Measurements from ENCODE around the gene MYO1G.

Gene MYO1G

DNA sequence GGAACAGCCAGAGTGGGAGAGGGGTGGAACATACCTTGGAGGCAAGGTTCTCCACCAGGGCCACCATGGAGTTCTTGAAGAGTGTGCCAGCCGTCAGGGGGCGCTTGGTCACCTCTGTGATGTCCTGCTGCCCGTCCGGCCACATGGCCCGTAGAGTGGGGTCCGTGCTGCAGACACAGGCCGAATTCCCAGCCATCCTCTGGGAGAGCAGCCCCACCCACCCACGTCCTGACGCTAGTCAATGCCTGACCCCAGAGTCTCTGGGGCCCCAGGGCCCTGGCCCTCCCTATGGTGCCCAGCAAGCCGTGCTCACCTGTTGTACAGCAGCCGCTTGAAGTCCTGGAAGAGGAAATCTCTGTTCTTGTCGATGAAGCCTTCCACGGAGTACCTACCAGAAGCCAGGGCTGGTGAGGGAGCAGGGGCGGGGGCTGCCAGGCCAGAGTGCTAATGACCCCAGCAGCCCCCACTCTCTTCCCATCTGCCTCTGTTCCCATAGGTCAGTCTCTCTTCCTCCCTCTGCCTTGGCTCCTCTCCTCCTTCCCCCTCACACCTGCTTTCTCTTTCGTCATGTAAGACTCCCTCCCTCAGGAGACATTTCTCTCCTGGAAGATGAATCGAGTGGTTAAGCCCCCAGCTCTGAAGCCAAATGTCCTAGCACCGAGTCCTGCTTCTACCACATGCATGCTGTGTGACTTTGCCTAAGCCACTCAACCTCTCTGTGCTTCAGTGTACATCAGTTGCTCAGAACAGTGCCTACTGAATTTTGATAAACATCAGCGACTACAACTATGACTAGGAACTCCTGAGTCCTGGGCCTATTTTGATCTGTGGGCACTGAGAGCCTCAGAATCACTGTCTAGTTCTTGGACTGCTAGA is 11.0 kb downstream of the MYO1G start:
- peak; percentile 66 for DNase-seq (ENCODE audit: low read depth, low spot score)

DNA sequence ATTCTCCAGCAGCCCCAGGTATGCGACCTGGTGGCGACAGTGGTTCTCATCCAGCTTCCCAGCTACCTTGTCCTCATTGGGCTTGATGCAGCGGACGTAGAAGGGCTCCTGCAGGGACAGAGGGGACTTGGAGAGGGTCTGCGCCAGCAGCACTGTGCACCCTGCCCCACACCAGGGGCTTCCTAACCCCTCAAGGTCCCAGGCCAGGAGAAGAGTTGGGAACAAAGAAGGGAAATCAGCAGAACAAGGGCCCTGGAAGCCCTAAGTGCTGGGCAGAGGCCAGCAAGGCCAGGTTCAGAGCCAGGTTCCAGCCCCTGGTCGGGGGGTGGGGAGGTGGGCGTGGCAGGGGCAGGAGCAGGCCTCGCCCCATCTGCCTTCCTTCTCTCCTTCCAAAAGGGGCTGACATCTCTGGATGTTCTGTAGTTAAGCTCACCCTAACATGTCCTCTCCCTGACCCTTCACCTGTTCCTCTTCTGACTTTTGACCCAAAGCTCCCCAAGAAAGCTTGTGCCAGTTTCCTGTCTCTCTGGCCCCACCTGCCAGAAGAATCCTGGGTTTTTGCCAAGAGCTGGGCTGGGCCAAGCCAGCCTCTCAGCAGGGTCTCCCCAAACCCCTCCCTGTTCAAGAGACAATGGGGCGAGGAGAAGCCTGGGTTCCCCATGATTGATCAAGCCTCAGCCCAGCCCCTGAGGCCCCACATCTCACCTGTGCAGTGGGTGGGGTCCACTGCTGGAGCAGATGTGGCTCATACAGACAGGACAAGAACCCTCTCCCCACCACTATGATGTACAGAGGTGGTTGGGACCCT is 11.9 kb downstream of the MYO1G start:
- no peak for DNase-seq (ENCODE audit: low read depth, low spot score)

DNA sequence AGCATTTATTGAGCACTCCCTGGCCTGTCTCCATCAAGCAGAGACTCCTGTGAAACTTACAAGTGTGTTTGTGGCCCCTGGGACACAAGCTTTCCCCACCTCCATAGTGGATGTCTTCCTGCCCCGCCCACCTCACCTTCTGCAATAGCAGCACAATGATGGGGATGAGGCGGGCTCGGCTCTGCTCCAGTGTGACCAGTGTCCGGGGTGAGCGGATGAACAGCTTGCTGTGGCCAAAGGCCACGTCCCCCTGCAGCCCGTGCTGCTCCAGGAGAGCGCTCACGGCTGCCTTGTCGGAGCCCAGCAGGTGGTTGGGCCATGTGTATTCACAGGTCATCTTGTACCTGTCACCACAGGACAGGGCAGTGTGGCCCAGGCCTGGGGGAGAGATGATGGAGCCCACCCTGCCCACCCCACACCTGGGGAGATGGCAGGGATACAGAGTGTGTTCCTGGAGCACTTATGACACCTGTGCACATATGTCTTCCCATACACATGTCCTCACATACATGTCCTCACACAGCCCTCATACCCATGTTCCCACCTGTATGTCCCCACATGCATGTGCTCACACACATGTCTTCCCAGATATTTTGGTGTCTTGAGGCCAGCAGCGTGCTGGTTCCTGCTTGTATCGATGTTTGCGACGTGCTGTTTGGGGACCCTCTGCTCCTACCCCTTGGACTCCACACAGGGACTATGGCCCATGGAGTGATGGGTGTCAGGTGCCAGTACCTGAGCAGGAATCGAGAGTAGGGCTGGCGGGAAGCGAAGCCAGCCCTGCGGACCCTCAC is 12.7 kb downstream of the MYO1G start:
- no peak for DNase-seq (ENCODE audit: low read depth, low spot score)

DNA sequence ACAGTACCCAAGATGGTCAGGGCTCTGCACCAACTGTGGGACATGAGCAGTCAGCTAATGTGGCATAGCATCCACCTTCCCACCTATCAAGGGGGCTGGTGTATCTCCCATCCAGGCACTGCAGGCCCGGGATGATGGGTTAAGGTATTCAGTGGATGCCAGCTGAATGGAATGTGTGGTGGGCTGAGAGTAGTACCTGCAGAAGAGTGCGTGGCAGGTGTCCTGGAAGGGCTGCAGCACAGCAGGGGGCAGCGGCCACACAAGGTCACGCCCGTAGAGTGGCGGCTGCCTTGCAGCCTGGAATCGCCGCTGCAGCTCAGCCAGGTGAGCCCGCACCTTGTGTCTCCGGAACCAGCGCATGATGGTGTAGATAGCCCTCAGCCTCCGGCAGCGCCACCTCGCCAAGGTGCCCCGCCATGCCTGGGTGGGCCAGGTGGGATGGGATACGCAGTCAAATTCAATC is 13.3 kb downstream of the MYO1G start:
- DNase-seq (ENCODE audit: low read depth, low spot score), result no peak

DNA sequence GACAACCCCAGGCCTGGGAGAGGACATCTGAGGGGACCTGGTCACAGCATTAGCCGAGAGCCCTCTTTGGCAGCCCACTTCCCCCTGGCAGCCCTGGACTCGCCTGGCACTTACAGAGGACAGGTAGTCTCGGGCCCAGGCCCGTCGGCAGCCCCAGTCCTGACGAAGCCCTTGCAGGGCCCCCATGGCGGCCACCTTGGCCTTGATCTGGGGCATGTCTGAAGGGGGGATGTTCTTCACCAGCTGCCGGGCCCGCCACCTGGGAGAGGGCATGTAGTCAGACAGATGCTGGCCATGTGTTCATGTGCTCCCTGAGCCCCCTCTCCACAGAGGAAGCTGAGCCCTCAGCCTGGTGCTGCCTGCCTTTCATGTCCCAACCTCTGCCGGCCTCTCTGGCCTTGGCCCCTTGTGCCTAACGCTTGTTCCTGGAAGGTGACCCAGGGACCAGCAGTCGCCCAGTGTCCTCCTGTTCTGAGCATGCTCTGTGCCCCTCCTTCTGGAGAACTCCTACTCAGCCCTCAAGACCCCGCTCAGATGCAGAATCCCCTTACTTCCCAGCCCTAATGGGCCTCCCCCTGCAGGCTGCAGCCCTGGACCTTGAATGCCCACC is 13.9 kb downstream of the MYO1G start:
- DNase-seq (ENCODE audit: low read depth, low spot score), result no peak

DNA sequence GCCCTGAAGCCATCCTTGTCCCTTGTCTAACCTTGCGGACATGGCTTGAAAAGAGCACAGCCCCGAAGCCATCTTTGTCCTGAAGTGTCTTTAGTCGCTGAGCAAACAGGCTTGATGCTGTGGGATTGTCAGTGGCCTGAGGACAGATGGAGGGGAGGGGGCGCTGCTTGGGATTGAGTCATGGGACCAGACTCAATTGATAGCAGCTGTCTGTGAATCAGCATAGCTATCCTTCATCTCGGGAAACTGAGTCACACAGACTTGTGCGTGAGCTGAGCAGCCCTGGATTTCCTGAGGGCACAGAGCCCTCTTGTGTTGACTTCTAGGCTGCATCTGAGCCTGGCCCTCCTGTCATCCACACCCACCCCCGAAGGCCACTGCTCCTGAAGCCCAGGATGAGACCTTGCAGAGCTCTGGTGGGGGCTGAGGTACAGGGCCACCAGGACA is 14.4 kb downstream of the MYO1G start:
- peak; percentile 59 for DNase-seq (ENCODE audit: low read depth, low spot score)

DNA sequence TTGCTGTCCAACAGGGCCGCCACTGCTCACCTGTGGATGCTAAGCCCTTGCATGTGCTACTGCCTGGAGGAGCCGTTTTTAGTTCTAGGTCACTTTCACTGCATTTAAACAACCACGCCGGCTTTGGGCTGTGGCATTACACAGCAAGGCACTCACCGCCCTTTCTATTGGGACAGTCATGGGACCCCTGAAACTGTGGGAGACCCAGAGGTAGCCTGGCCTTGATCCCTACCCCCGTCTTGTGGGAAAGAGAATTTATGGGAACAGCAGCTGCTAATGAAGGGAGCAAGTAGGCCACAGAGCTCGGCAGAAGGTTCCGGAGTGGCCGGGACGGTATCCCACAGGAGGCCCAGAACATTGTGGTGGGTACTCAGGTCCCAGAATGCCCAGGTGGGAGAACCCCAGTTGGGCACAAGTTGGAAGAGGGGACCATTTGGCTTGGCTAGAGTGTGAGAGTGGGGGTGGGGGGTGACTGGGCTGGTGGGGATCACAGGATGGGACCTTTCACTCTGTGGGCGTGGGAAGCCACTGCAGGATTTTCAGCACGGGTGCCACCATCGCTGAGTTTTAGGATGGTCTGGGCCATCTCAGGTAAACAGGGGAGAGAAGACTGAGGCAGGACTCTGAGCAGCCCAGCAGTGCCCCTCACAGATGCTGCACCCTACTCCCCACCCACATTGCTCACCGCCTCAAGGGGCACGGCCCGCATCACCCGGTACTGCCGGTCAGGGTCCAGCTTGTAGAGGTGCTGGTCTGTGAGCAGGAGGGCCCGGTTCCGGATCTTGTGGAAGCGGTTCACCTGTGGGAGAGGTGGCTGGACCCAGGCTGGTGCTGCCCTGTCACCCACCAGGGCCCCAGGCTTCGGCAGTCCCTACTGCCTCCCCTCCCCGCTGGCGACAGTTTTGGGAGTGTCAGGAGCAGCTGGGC is 15.2 kb downstream of the MYO1G start:
- no peak for DNase-seq (ENCODE audit: low read depth, low spot score)

DNA sequence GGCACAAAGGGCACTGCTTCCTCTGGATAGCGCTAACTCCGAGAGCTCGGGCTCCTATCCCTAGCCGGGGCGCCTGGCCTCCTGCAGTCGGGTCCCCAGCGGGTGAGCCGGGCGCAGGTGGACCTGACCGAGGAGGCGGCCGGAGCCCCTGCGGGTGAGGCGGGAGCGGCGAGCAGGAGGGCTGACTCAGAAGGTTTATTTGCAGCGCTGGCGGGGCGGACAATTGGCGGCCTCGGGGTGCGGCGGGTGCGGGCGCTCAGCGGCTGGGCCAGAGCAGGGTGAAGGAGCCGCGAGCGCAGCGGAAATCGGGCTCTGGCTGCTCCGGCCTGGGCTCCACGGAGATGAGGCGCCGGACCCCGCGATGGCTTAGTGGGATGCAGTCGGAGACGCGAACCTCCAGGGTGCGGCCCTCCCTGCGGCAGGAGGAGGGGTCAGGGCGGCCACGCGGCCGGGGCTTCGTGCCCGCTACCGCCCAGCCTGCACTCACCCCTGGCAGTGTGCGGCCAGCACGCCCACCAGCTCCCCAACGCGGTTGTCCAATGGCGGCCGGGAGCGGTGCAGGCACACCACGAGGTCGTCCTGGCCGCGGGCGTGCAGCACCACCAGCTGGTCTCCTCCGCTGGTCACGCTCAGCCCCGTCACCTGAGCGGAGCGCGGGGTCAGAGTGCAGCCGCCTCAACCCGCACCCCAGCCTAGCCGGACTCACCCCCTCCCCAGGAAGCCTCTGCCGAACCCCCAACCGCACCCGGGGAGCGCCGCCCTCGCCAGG is 16.1 kb downstream of the MYO1G start:
- peak; percentile 61 for DNase-seq (ENCODE audit: low read depth, low spot score)

DNA sequence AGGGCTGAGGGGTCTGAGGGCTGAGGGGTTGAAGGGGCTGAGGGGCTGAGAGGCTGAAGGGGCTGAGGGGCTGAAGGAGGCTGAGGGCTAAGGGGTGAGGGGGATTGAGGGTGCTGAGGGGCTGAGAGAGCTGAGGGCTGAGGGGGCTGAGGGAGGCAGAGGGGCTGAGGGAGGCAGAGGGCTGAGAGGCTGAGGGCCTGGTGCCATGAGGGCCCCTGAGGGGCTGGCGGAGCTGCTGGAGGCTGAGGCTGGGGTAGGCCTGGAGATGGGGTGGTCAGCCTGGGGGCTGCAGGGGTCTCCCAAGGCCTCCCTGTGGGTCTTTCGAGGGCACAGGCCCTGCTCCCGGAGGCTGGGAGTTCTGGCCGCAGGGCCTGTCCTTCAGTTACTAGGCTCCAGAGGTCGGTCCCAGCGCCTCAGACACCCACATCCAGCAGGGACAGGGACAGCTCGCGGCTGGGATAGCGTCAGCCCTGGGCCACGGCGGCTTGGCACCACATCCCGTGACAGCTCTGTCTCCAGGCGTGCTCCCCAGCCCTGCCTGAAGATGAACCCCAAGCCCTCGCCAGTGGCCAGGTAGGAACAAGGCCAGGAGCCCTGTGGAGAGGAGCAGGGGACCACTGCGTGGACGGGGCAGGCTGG is 16.9 kb downstream of the MYO1G start:
- DNase-seq (ENCODE audit: low read depth, low spot score), result no peak

DNA sequence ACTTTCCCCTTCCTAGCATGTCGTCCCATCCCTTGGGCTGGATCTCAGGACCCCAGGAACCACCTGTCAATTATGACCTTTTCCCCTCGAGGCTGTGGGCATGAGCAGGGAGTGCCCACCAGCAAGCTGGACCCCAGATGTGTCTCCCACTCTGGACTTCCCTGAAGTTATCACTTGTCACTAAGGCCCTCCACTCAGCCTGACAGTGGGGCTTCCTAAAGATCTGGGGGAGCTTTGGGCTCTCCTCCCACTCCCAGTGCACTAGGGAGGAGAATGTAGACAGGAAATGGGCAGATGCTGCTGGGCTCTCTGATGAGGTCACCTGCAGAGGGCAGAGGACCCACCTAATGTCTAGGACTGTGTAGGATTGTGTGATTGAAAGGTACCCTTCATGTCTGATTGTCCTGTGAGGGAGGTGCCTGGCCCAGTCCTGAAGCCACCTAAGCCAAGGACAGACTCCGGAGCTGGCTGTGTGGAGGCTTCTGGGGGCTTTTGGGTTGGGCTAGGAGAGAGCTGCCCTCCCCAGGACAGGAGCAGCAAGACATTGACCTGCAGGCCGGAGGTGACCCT is 18.7 kb downstream of the MYO1G start:
- no peak for DNase-seq (ENCODE audit: low read depth, low spot score)

DNA sequence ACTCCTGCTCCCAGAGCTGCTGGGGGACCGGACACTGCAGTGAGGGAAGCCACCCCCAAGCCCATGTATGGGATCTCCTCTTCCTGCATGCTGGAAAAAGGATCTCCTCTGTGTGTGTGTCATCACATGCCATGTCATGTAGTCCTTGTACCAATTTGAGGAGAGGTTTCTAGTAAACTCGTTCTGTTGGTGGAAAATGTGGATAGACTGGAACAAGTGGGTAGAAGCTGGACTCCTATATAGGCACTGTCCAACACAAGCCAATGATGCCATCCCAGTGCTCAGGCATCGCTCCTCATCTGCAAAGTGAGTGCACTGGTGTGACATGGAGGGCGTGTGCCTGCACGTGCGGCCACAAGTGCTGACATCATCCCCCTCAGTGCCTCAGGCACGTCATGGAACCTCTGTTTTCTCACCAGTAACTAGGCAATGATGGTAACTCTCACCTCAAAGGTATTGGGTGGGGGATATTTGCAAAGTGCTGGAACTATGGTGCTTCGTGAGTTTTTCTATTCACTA is 19.3 kb downstream of the MYO1G start:
- DNase-seq (ENCODE audit: low read depth, low spot score), result no peak

DNA sequence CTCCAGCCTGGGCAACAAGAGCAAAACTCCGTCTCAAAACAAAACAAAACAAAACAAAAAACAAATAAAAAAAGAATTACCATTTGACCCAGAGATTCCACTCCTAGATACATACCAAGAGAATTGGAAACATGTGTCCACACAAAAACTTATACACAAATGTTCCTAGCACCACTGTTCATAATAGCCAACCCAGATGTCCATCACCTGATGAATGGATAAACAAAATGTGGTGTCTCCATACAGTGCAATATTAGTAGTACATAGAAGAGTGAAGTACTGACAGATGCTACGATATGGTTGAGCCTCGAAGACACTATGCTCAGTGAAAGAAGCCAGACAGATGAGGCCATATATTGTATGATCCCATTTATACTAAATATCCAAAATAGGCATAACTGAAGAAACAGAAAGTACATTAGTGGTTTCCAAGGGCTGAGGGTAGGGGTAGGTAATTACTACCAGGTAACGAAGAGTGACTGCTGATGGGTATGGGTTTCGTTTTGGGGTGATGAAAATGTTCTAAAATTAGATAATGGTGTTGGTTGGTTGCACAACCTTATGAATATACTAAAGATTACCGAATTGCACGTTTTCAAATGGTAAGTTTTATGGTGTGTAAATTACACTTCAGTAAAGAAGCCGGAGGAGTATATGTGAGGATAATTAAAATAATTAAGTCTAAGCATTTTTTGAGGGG is 20.0 kb downstream of the MYO1G start:
- no peak for DNase-seq (ENCODE audit: low read depth, low spot score)

DNA sequence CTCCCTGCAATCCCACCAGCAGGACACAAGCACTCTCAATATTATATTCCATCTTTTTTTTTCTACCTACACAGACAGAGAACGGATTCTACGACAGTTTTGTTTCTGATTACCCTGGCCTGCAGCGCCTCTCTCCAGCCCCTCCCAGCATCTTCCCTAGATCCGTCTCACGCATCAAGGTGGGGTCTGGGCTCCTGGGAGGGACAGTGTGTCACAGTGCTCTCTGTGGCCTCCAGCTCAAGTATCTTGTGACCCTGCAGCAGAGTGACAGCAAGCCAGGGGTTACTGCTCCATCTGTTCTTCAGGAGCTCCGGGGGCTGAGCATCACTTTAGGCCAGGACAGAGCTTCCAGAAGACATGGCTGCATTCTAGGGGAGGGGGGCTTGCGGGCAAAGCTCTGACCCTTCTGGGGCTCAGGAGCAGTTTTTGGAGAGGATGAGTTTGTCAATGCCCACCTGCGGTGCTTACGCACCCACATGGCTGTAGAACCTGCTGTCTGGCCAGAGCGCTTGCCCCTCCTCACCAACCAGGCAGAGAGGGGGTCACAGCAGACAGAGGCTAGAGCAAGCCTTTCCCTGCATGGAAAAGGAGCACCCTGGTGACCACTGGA is 22.6 kb downstream of the MYO1G start:
- no peak for DNase-seq (ENCODE audit: low read depth, low spot score)

DNA sequence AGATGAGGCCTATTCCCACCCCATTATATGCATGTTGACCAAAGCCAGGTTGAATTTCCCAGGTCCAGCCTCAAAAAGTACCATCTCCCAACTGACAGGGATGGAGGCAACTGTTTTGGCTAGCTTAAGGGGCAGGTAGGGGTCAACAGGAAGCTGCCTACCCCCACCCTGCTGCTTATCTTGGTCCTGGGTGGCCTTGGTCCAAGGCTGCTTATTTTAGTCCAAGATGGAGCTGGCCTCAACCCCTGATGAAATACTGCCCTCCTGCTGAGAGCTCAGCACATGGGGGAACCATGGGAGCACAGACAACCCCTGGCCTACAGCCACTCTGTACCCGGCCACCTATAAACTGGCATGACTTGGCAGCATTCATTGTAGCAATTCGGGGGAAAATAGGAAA is 23.1 kb downstream of the MYO1G start:
- DNase-seq (ENCODE audit: low read depth, low spot score), result no peak

DNA sequence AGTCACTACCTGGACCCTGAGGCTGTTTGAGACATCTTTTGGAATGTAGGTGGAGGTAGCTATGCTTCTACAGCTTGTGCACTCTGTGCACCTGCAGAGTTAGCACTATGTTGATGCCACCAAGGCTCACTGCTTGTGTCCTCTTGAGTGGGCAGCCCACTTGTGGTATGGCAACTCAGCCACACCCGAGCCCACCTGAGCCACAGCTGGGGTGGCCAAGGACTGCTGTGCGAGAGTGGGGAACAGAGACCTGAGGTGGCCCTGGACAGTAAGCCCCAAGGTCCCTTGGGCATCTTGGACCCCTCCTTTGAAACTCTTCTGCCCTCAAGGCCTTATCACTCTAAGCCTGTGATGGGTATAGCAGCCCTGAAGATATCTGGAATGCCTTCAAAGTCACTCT is 25.7 kb downstream of the MYO1G start:
- DNase-seq (ENCODE audit: low read depth, low spot score), result no peak

DNA sequence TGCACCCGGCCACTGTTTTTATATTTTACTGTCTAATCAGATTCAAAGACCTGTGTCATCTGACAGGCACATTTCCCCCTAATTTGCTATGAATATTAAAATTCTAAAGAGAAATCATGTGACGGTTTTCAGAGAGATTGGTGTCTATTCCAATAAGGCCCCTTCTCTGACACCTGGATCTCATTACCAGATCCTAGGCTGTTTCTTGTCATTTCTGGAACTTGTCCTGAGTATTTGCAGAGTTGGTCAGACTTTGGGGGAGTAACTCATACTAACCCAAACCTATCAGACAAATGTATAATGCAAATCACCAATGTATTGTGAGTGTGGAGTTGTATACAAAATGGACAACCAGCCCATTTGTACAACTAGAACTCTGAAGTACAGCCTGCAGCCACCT is 29.5 kb downstream of the MYO1G start:
- DNase-seq (ENCODE audit: low read depth, low spot score), result no peak

DNA sequence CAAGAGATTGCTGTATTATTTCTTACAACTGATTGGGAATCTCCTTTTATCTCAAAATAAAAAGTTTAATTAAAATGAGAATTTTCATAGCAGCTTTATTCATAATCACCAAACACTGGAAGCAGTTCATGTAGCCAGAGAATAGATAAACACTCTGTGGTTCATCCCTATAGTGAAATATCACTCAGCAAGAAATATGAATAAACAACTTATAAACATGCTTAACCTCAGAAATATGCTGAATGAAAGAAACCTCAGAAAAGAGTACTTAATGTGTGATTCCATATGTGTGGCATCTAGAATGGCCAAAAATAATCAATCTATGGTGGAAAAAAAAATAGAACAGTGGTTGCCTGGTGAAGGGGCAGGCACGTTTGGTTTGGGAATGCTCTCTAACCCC is 33.3 kb downstream of the MYO1G start:
- DNase-seq (ENCODE audit: low read depth, low spot score), result no peak
